Esophagus muscularis mucosa (tissue), 4 donors: ENCODE data around the gene SPTBN1. TPM values are rescaled to one million over a fixed set of nuclear protein-coding genes. Genes with fewer than 3 reads are reported as not detected.
A peak's percentile ranks its signal among the peaks of the same experiment; 100 is the strongest.

Source experiments
- DNase-seq: peaks from one replicate; pipeline ENCODE4 v3.0.0-alpha.2; 2017; ENCODE audit errors: extremely low spot score
- H3K27ac ChIP-seq, 4 donors: fragments of 200-600 bp; sonication (generic); replicated peaks in 1 of 4; 1 replicate in 3 of 4; 2 replicates in 1 of 4; pipeline ENCODE4 v1.5.1; 2016 to 2019; ENCODE audit warnings: mild to moderate bottlenecking in 1 of 4
- H3K27me3 ChIP-seq, 4 donors: fragments of 200-600 bp; sonication (generic); one replicate each; pipeline versions ENCODE4 v1.5.1 to v1.6.0; 2016 to 2019
- H3K36me3 ChIP-seq, 4 donors: fragments of 200-600 bp; sonication (generic); one replicate each; pipeline ENCODE4 v1.5.1; 2016 to 2019
- H3K4me1 ChIP-seq, 4 donors: fragments of 200-600 bp; sonication (generic); one replicate each; pipeline ENCODE4 v1.5.1; 2016 to 2019
- H3K4me3 ChIP-seq, 4 donors: fragments of 200-600 bp; sonication (generic); 1 replicate in 2 of 4; 2 replicates in 2 of 4; pipeline ENCODE4 v1.5.1; 2016 to 2019; ENCODE audit warnings: mild to moderate bottlenecking in 4 of 4, moderate library complexity in 1 of 4
- H3K9me3 ChIP-seq, 4 donors: fragments of 200-600 bp; sonication (generic); 1 replicate in 3 of 4; 2 replicates in 1 of 4; pipeline ENCODE4 v1.5.1; 2016 to 2019
- CTCF ChIP-seq, 3 experiments: fragments of 200-600 bp in 2 of 3; fragments of 450-650 bp in 1 of 3; sonication (generic) in 2 of 3; IDR thresholded peaks; one replicate each; pipeline ENCODE4 v1.5.1; 2017 to 2019; ENCODE audit warnings: antibody characterized with exemption in 3 of 3, mild to moderate bottlenecking in 2 of 3, moderate library complexity in 1 of 3
- EP300 ChIP-seq: sonication (generic); formaldehyde crosslinking; IDR thresholded peaks from one replicate; pipeline ENCODE4 v1.6.1; 2017; ENCODE audit warnings: antibody characterized with exemption
- POLR2A ChIP-seq: fragments of 450-650 bp; IDR thresholded peaks from one replicate; pipeline ENCODE4 v1.6.1; 2017; ENCODE audit warnings: antibody characterized with exemption, moderate library complexity, mild to moderate bottlenecking, low read depth
- POLR2AphosphoS5 ChIP-seq, 2 donors: sonication (generic); formaldehyde crosslinking; IDR thresholded peaks; one replicate each; pipeline ENCODE4 v1.6.1; 2017; ENCODE audit warnings: antibody characterized with exemption in 2 of 2
- WGBS: methylation state at CpG from one replicate; pipeline ENCODE4 v1.1.5; 2018; 5-methylcytosine and 5-hydroxymethylcytosine counted together
- intact Hi-C: fragments of 100-400 bp; cut with DNase I; formaldehyde crosslinking; loops from one replicate; pipeline ENCODE4 v1.15.1; 2023
- total RNA-seq, 4 donors: library from RNA; depleted of rRNA; stranded (reverse); fragments of >200 nt; gene quantifications; one replicate each; pipeline versions ENCODE4 v1.1.0 to v1.2.1, GENCODE V29; 2016

SPTBN1 gene
- total RNA-seq, 4 donors from 2014 or later, result 465 to 600 (median 547) TPM

- Histone ChIP-seq H3K9me3 (no peaks in the 10 kb centered on the region), H3K4me3 (no peak overlapping the region), H3K36me3 (peaks cover 0 to under 1% (median 0%) of the 10 kb centered on the region in 4 donors), H3K27ac (no peak overlapping the region), H3K4me1 (peaks cover 76 to 95% (median 86%) of the 10 kb centered on the region in 4 donors), H3K27me3 (no peaks in the 10 kb centered on the region)
- no peak for TF ChIP-seq POLR2AphosphoS5 (IDR thresholded peaks at IDR 0.05)
- no peak for TF ChIP-seq EP300
- no peak for TF ChIP-seq POLR2A
- no peak for TF ChIP-seq CTCF (IDR thresholded peaks at IDR 0.05)
- intact Hi-C loops, result no loop called here
- WGBS, result 93% methylated on average over 8 of the region's 8 CpGs
- DNase-seq, result no peak
These were observed 131.3 kb downstream of the SPTBN1 start for GRCh38 chr2:54587171-54588016.

GRCh38 chr2:54588244-54588899, 132.2 kb downstream of the SPTBN1 start:
- 78% methylated on average over 1 of the region's 1 CpG for WGBS
- intact Hi-C loops, result no loop called here
- TF ChIP-seq CTCF (IDR thresholded peaks at IDR 0.05), result no peak
- no peak for TF ChIP-seq POLR2AphosphoS5 (IDR thresholded peaks at IDR 0.05)
- TF ChIP-seq EP300, result no peak
- no peak for TF ChIP-seq POLR2A
- H3K36me3 ChIP-seq, result peaks cover 0 to 9% (median 2%) of the 10 kb centered on the region in 4 donors
- no peak for DNase-seq
- H3K27me3 ChIP-seq, result no peaks in the 10 kb centered on the region
- no peak overlapping the region for H3K4me3 ChIP-seq
- peak overlapping the region in 1 of 4 donors; percentile 59 for H3K27ac ChIP-seq
- peaks cover 67 to 88% (median 79%) of the 10 kb centered on the region in 4 donors for H3K4me1 ChIP-seq
- no peaks in the 10 kb centered on the region for H3K9me3 ChIP-seq

- peaks cover 0 to 9% (median 2%) of the 10 kb centered on the region in 4 donors for H3K36me3 ChIP-seq
- peaks cover 67 to 83% (median 76%) of the 10 kb centered on the region in 4 donors for H3K4me1 ChIP-seq
- H3K9me3 ChIP-seq, result no peaks in the 10 kb centered on the region
- H3K27me3 ChIP-seq, result no peaks in the 10 kb centered on the region
- peak overlapping the region in 2 of 4 donors; percentile 15 to 59 for H3K27ac ChIP-seq
- no peak overlapping the region for H3K4me3 ChIP-seq
- TF ChIP-seq POLR2A (no peak), POLR2AphosphoS5 (IDR thresholded peaks at IDR 0.05) (no peak), CTCF (IDR thresholded peaks at IDR 0.05) (no peak), EP300 (no peak)
- intact Hi-C loops, result no loop called here
- DNase-seq, result no peak
- WGBS, result 91% methylated on average over 4 of the region's 4 CpGs
These were observed 132.9 kb downstream of the SPTBN1 start for GRCh38 chr2:54589038-54589339.

- TF ChIP-seq CTCF (IDR thresholded peaks at IDR 0.05) (no peak), POLR2AphosphoS5 (IDR thresholded peaks at IDR 0.05) (peak; percentile 22 to 47)
- H3K27ac ChIP-seq, result peak overlapping the region in 2 of 4 donors; percentile 15 to 59
- peaks cover 0 to 9% (median 2%) of the 10 kb centered on the region in 4 donors for H3K36me3 ChIP-seq
- WGBS, result 62% methylated on average over 7 of the region's 7 CpGs
- DNase-seq, result no peak
- peaks cover 67 to 80% (median 71%) of the 10 kb centered on the region in 4 donors for H3K4me1 ChIP-seq
- intact Hi-C loops, result no loop called here
- no peaks in the 10 kb centered on the region for H3K9me3 ChIP-seq
- no peaks in the 10 kb centered on the region for H3K27me3 ChIP-seq
- no peak overlapping the region for H3K4me3 ChIP-seq
These were observed 133.5 kb downstream of the SPTBN1 start for GRCh38 chr2:54589340-54590215.
